Activated CD4-positive, alpha-beta memory T cell treated with anti-CD3 and anti-CD28 coated beads for 36 hours (primary cell): ENCODE data around the gene MTMR4. TPM values are rescaled to one million over a fixed set of nuclear protein-coding genes. Genes with fewer than 3 reads are reported as not detected.
"Not testable (repeated sequence)": the region's sequence is repeated elsewhere in the genome, so short reads cannot be mapped to it uniquely, and the experiment has no call there.

ENCODE experiments used
- CTCF ChIA-PET: fragments of 350-600 bp; sonication (Branson Sonifier 250); formaldehyde crosslinking; loops from one replicate; lab custom pipeline; 2021; ENCODE audit warnings: antibody characterized with exemption, inconsistent platforms; lab: Charles Lee
- POLR2A ChIA-PET: fragments of 350-600 bp; sonication (Branson Sonifier 250); formaldehyde crosslinking; loops from one replicate; lab custom pipeline; 2021; ENCODE audit warnings: antibody characterized with exemption; lab: Charles Lee
- DNase-seq: peaks from one replicate; pipeline ENCODE4 v3.0.0-alpha.2; 2020
- H3K27ac Mint-ChIP-seq: one replicate; pipeline ENCODE4 v1.8.0; 2021; ENCODE audit warnings: mixed read lengths
- H3K27me3 Mint-ChIP-seq: one replicate; pipeline ENCODE4 v1.8.0; 2021; ENCODE audit warnings: mixed read lengths
- H3K36me3 Mint-ChIP-seq: one replicate; pipeline ENCODE4 v1.8.0; 2021; ENCODE audit warnings: mixed read lengths
- H3K4me1 Mint-ChIP-seq: one replicate; pipeline ENCODE4 v1.8.0; 2021; ENCODE audit warnings: low read depth, mixed read lengths
- H3K4me3 Mint-ChIP-seq: one replicate; pipeline ENCODE4 v1.8.0; 2021; ENCODE audit warnings: mild to moderate bottlenecking, mixed read lengths
- H3K9me3 Mint-ChIP-seq: one replicate; pipeline ENCODE4 v1.8.0; 2021; ENCODE audit warnings: mixed read lengths
- intact Hi-C: fragments of 100-400 bp; cut with micrococcal nuclease; formaldehyde crosslinking; loops from one replicate; pipeline ENCODE4 v1.15.1; 2023
- total RNA-seq, 2 experiments: library from RNA; stranded (reverse); gene quantifications; one replicate each; pipeline ENCODE4 v1.2.3, GENCODE V29; 2021

The MTMR4 gene
- 10 to 100 TPM; 61.6 to 66.5 TPM for total RNA-seq

DNA sequence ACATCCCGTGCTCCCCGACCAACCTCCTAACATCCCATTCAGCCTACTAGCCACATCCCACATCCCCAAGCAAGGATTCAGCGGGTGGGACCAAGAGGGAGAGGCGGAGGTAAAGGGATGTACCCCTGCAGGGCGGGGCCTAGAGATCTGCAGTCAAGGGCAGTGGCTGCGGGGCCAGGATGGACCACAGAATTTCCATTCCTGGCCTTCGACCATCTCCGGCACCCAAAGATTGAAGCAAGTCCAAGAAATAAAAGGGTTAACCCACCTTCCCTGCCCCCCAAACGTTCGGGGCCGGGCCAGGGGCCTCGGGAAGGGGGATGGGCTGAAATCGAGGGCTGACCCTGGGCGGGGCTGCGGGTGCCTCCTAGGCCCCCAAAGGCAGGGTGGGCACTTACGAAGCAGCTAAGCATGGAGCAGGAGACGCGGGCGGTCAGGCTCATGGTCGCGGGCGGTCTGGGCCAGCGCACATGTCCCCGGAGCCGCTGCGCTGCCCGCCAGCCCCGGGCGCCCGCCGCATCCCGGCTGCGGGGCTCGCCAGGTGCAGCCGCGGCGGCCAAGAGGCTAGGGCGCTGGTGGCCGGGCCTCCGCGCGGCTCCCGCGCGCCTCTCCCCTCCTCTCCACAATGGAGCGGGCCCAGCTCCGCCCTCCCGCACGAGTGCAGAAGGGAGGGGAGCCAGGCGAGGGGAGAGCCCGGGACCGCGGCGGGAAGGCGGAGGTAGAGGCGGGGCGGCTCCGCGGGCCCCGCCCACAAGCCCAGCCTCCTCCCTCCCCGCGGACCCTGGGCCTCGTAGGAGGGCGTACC is at the start of gene MTMR4:
Gene MTMR4, minus strand, starts transcription at position 674 of the 805 bp plus-strand sequence. Its CDS starts 231 bp downstream, at position 443.
- intact Hi-C loops, result loop anchor here (1.0 kb wide), 1 partner anchor 22 kb away; no protein-coding TSS in a partner anchor
- peaks cover 26% of the 10 kb centered on the region for H3K36me3 Mint-ChIP-seq
- CTCF ChIA-PET, result interaction anchor here (1.4 to 2.5 kb wide), 4 partner anchors 26 to 197 kb away, joined by 3 to 13 read pairs (median 6); partner anchors contain the start of genes HSF5 and RNF43
- peak within 1 kb of the TSS; percentile 88 for H3K4me3 Mint-ChIP-seq
- H3K27ac Mint-ChIP-seq, result peak within 1 kb of the TSS; percentile 81
- H3K4me1 Mint-ChIP-seq, result peaks cover 45% of the 10 kb centered on the region
- H3K9me3 Mint-ChIP-seq, result no peaks in the 10 kb centered on the region
- POLR2A ChIA-PET, result interaction anchor here (0.6 to 1.6 kb wide), 11 partner anchors 8 to 186 kb away, joined by 3 to 4 read pairs (median 4); partner anchors contain the start of genes HSF5, SUPT4H1 and TSPOAP1
- H3K27me3 Mint-ChIP-seq, result no peaks in the 10 kb centered on the region
- peak; percentile 83 for DNase-seq

DNA sequence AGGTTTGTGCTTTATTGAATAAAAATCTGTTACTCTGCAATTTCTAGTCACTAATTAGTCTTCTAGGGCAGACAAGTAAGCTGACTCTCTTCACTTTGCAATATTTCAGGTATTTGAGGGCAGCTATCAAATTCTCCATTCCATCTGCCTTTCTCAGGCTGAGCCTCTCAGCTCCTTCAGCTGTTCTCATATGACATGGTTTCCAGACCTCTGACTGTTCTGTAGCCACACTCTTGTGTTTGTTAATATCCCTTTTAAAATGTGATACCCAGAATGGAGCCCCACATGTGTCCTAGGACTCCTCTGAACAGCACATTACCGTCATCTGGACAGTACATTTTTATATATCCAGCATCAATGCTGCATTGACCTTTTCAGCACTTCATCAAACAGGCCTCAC is 46.1 kb upstream of the MTMR4 start:
- ChIA-PET POLR2A (no interaction called here), CTCF (no interaction called here)
- no peak overlapping the region for H3K4me3 Mint-ChIP-seq
- no peaks in the 10 kb centered on the region for H3K36me3 Mint-ChIP-seq
- no peaks in the 10 kb centered on the region for H3K9me3 Mint-ChIP-seq
- H3K4me1 Mint-ChIP-seq, result peaks cover 8% of the 10 kb centered on the region
- no peaks in the 10 kb centered on the region for H3K27me3 Mint-ChIP-seq
- DNase-seq, result no peak
- intact Hi-C loops, result no loop called here
- no peak overlapping the region for H3K27ac Mint-ChIP-seq

DNA sequence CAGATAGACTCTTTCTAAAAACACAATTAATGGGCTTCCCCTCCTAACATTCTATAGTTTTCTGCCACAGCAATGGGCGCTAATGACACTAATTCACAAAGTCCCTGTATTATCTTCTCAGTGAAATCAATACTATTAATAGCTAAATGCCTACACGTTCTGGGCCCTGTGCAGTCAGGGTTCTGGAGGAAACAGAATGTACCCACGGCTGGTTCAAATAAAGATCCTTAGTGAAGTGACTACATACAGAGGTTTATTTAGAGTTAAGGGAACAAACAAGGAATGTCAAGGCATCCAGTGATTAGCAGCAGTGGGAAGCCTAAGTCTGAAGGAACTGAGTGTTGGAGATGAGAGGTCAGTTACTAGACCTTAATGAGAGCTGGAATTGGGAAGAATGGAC is 43.5 kb upstream of the MTMR4 start:
- no peak overlapping the region for H3K27ac Mint-ChIP-seq
- intact Hi-C loops, result no loop called here
- peaks cover 5% of the 10 kb centered on the region for H3K4me1 Mint-ChIP-seq
- POLR2A ChIA-PET, result no interaction called here
- no peak for DNase-seq
- no peaks in the 10 kb centered on the region for H3K27me3 Mint-ChIP-seq
- H3K36me3 Mint-ChIP-seq, result no peaks in the 10 kb centered on the region
- no peaks in the 10 kb centered on the region for H3K9me3 Mint-ChIP-seq
- no peak overlapping the region for H3K4me3 Mint-ChIP-seq
- CTCF ChIA-PET, result interaction anchor here (1.2 kb wide), 1 partner anchor 30 kb away, joined by 7 read pairs; no protein-coding TSS in a partner anchor

DNA sequence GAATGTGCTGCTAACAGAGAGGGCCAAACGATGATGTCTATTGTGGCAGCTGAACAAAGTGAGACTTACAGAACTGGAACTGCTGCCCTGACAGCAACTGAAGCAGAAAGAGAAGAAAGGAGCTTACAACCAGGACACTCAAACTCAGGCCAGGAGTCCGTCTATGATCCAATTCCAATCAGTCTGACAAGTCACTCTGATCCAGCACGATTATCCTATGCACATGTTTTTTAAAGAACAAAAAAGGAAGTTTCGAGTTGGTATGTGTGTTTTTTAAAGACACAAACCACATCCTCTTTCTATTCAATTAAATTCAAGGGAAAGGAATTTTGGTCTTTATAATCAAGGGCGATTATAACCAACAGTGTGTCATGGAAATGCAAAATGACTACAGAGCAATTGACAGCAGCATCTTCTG is 42.4 kb upstream of the MTMR4 start:
- Mint-ChIP-seq H3K9me3 (no peaks in the 10 kb centered on the region), H3K4me3 (no peak overlapping the region), H3K27ac (no peak overlapping the region), H3K4me1 (peaks cover 5% of the 10 kb centered on the region), H3K27me3 (no peaks in the 10 kb centered on the region), H3K36me3 (no peaks in the 10 kb centered on the region)
- ChIA-PET CTCF (interaction anchor here (1.1 kb wide), 1 partner anchor 21 kb away, joined by 5 read pairs; no protein-coding TSS in a partner anchor), POLR2A (no interaction called here)
- intact Hi-C loops, result no loop called here
- DNase-seq, result no peak

DNA sequence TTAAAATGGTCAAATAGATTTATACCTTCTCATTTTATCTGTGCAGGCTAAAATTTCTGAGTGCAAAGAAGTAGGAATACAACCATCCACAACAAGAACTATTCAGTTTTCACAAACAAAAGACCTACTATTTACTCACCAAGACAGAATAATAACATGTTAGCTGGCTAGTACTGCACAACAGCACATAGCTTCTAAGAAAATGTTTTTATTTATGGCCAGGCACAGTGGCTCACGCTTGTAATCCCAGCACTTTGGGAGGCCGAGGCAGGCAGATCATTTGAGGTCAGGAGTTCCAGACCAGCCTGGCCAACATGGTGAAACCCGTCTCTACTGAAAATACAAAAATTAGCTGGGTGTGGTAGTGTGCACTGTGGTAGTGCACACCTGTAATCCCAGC is 40.7 kb upstream of the MTMR4 start:
- H3K27ac Mint-ChIP-seq, H3K9me3 Mint-ChIP-seq, DNase-seq, H3K4me3 Mint-ChIP-seq, CTCF ChIA-PET, POLR2A ChIA-PET, H3K27me3 Mint-ChIP-seq, H3K4me1 Mint-ChIP-seq, intact Hi-C loops, H3K36me3 Mint-ChIP-seq: not testable (repeated sequence)

DNA sequence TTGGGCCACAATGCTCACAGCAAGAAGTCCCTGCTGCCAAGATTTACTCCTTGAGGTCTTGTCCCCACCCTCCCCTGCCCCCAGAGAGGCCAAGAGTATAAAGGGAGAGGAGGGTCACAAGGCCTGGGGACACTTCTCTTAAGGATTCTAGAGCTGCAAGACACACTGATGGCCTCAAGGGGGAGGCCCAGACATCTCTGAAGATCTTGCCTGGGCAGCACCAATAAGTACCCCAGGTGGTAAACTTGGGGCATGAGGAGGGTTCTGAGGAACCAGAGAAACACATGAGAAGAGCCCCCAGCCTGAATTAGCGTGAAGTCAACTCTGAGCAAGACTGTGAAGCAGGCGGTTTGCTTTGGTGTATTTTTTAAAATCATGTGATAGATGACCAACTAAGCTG is 26.8 kb upstream of the MTMR4 start:
- no peak for DNase-seq
- H3K4me1 Mint-ChIP-seq, result no peaks in the 10 kb centered on the region
- no peaks in the 10 kb centered on the region for H3K36me3 Mint-ChIP-seq
- ChIA-PET CTCF (interaction anchor here (1.4 to 2.2 kb wide), 2 partner anchors 9 to 22 kb away, joined by 5 to 7 read pairs; no protein-coding TSS in a partner anchor), POLR2A (interaction anchor here (1.0 kb wide), 1 partner anchor 13 kb away, joined by 3 read pairs; no protein-coding TSS in a partner anchor)
- intact Hi-C loops, result no loop called here
- H3K4me3 Mint-ChIP-seq, result no peak overlapping the region
- no peak overlapping the region for H3K27ac Mint-ChIP-seq
- no peaks in the 10 kb centered on the region for H3K9me3 Mint-ChIP-seq
- H3K27me3 Mint-ChIP-seq, result no peaks in the 10 kb centered on the region

DNA sequence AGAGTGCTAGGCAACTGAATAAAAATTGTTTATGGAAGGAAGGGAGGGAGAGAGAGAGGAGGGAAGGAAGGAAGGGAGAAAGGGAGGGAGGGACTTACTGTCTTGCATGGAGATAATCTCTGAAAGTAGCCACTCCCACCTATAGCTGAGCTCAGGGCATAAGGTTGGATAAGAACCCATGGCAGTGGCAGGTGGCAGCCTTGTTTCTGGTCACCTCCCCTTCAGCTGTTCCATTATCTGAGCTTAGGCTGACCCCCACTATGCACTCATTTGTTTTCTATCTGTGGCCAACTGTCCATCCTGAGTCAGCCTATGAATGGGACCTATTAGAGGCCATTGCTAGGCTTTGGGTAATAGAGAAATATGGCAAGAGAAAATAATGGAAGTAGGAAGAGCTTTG is 25.3 kb upstream of the MTMR4 start:
- ChIA-PET CTCF (no interaction called here), POLR2A (no interaction called here)
- no peak overlapping the region for H3K4me3 Mint-ChIP-seq
- DNase-seq, result no peak
- no peak overlapping the region for H3K27ac Mint-ChIP-seq
- H3K36me3 Mint-ChIP-seq, result no peaks in the 10 kb centered on the region
- intact Hi-C loops, result no loop called here
- H3K27me3 Mint-ChIP-seq, result peaks cover 5% of the 10 kb centered on the region
- H3K9me3 Mint-ChIP-seq, result no peaks in the 10 kb centered on the region
- no peaks in the 10 kb centered on the region for H3K4me1 Mint-ChIP-seq

DNA sequence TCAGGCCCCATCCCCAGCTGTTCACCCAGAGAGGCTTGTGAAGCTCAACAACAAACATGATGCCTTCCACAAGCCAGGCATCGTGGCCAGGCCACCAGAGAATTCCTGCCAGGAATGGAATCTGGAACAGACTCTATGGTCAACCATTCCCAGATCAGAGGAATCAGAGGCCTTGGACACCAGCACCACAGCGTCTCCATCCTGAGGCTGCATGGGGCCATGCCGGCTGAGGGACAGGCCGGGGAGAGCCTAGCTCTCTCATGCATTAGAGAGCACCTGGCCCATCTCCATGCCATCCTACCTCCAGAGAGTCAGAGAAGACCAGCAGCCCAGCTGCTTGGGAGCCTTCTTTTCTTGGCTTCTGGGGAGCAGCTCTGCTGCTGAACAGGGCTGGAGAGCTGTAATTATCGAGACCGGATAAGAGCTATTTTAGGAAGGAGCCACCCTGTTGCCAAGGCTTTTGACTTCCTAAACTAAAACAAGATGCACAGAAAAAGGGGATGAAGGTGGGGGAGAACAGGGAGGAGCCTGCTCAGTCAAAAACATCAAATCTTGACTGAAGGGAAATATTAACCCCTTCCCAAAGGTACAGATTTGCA is 24.5 kb upstream of the MTMR4 start:
- H3K4me3 Mint-ChIP-seq, result no peak overlapping the region
- ChIA-PET CTCF (no interaction called here), POLR2A (no interaction called here)
- no peaks in the 10 kb centered on the region for H3K4me1 Mint-ChIP-seq
- DNase-seq, result no peak
- H3K27ac Mint-ChIP-seq, result no peak overlapping the region
- H3K36me3 Mint-ChIP-seq, result no peaks in the 10 kb centered on the region
- no peaks in the 10 kb centered on the region for H3K9me3 Mint-ChIP-seq
- peaks cover 9% of the 10 kb centered on the region for H3K27me3 Mint-ChIP-seq
- intact Hi-C loops, result no loop called here

DNA sequence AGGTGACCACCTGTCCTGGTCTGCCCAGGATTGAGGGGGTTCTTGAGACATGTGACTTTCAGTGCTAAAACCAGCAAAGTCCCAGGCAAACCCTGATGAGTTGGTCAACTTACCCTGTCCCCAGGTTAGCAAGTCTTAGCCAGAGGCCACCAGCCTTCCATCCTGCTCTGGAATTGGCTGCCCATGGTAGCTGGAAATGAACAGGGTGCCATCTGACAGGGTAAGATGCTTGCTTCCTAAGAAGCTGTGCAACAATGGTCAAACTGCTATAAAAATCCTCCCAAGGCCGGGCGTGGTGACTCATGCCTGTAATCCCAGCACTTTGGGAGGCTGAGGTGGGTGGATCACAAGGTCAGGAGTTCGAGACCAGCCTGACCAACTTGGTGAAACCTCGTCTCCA is 22.8 kb upstream of the MTMR4 start:
- intact Hi-C loops, result no loop called here
- H3K27me3 Mint-ChIP-seq, result peaks cover 11% of the 10 kb centered on the region
- H3K4me3 Mint-ChIP-seq, result no peak overlapping the region
- no peaks in the 10 kb centered on the region for H3K9me3 Mint-ChIP-seq
- ChIA-PET CTCF (interaction anchor here (1.1 kb wide), 1 partner anchor 10 kb away, joined by 3 read pairs; no protein-coding TSS in a partner anchor), POLR2A (interaction anchor here (1.1 kb wide), 1 partner anchor 95 kb away, joined by 3 read pairs; no protein-coding TSS in a partner anchor)
- peaks cover under 1% of the 10 kb centered on the region for H3K4me1 Mint-ChIP-seq
- no peak for DNase-seq
- H3K36me3 Mint-ChIP-seq, result no peaks in the 10 kb centered on the region
- H3K27ac Mint-ChIP-seq, result no peak overlapping the region

DNA sequence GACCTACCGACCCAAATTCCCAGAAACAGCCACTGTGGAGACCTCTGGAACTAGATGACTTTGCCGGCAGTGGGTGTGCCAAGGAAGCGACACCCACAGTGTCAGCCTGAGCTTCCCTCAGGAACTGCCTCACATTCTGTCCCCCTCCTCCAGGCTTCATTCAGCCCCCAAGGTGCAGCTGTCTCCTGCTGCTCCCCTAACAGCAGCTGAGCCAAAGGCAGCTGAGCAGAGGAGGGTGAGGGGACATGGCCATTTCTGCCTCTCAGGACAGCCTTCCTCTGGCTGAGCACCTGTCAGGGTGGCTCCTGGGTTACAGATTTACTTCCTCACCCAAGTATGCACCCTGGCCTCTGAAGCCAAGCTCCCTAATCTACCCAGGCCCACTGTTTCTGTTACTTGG is 22.1 kb upstream of the MTMR4 start:
- peaks cover 11% of the 10 kb centered on the region for H3K27me3 Mint-ChIP-seq
- peaks cover 3% of the 10 kb centered on the region for H3K4me1 Mint-ChIP-seq
- CTCF ChIA-PET, result no interaction called here
- POLR2A ChIA-PET, result interaction anchor here (1.1 to 1.5 kb wide), 2 partner anchors 69 to 96 kb away, joined by 3 read pairs; no protein-coding TSS in a partner anchor
- intact Hi-C loops, result no loop called here
- DNase-seq, result no peak
- H3K36me3 Mint-ChIP-seq, result no peaks in the 10 kb centered on the region
- H3K4me3 Mint-ChIP-seq, result no peak overlapping the region
- H3K27ac Mint-ChIP-seq, result no peak overlapping the region
- H3K9me3 Mint-ChIP-seq, result no peaks in the 10 kb centered on the region

DNA sequence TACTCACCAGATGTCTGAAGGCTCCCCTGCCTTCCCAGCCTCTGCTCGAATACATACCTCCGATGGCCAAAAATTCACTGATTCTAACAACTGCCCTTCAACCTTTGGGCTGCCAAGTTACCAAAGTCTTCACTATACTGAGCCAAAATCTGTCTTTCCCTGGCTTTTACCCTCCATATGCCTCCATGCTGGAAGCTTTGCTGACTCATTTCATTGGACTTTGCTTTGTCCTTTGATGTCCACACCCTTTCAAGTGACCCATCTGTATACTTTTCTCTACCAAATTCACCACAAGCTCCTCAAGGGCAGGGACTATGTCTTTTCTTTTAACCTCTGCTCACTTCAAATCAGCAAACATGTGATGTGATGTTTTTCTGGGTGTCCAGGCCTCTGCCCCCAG is 21.0 kb upstream of the MTMR4 start:
- no peak for DNase-seq
- POLR2A ChIA-PET, result interaction anchor here (1.5 kb wide), 1 partner anchor 70 kb away, joined by 3 read pairs; no protein-coding TSS in a partner anchor
- no peak overlapping the region for H3K27ac Mint-ChIP-seq

DNA sequence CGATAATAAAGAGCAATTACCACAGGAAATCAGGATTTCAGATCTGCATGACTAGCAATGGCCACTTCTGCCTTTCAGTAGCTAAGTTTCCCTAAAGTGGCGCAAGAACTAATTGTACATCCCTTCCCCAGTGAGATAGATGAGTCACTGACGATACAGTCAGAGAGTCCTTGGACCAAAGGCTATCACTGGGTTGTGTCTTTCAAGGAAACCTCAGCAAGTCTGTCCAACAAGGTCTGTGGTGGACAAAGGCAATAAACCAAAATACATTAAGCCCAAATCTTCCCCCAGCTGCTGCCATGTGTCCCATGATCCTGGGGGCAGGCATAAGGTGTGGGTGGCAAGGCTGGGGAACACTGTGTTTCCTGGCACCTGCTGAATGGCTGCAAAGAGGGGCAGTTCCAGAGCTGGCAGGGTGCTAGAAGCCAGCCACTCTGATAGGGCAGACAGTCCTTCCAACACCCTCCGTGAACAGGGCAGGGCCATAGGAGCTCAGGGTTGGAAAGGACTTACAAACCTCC is 20.5 kb upstream of the MTMR4 start:
- intact Hi-C loops, result no loop called here
- Mint-ChIP-seq H3K27me3 (peaks cover 11% of the 10 kb centered on the region), H3K4me3 (no peak overlapping the region), H3K36me3 (no peaks in the 10 kb centered on the region), H3K4me1 (peaks cover 3% of the 10 kb centered on the region), H3K27ac (no peak overlapping the region), H3K9me3 (no peaks in the 10 kb centered on the region)
- no peak for DNase-seq
- ChIA-PET CTCF (interaction anchor here (0.7 to 1.4 kb wide), 2 partner anchors 15 to 752 kb away, joined by 3 to 5 read pairs; no protein-coding TSS in a partner anchor), POLR2A (interaction anchor here (1.5 kb wide), 1 partner anchor 71 kb away, joined by 3 read pairs; no protein-coding TSS in a partner anchor)

More for the DNA sequence above, 21.0 kb upstream of the MTMR4 start:
- intact Hi-C loops, result no loop called here
- Mint-ChIP-seq H3K4me3 (no peak overlapping the region), H3K9me3 (no peaks in the 10 kb centered on the region), H3K36me3 (no peaks in the 10 kb centered on the region), H3K27me3 (peaks cover 11% of the 10 kb centered on the region), H3K4me1 (peaks cover 3% of the 10 kb centered on the region)
- CTCF ChIA-PET, result interaction anchor here (0.7 kb wide), 1 partner anchor 752 kb away, joined by 3 read pairs; no protein-coding TSS in a partner anchor
